PC-3 (cell line): ENCODE measurements around the gene COPS3. TPM values are rescaled to one million over a fixed set of nuclear protein-coding genes. Genes with fewer than 3 reads are reported as not detected.

Experiments used
- ATAC-seq: fragments of 200-7000 bp; cut with Tn5 transposase; 2 replicates; pipeline ENCODE4 v1.9.1; 2020; ENCODE audit warnings: mild to moderate bottlenecking, moderate library complexity
- BruUV-seq: library from RNA; stranded (reverse); fragments of 400-500 nt; replicated peaks from 2 replicates; lab custom pipeline; 2021; lab: Mats Ljungman, UMichigan
- CTCF ChIA-PET: fragments of 300-600 bp; sonication (Branson Sonifier 250); formaldehyde crosslinking; loops from one replicate; lab custom pipeline; 2022; ENCODE audit warnings: antibody characterized with exemption; lab: Charles Lee
- POLR2A ChIA-PET: fragments of 300-600 bp; sonication (Branson Sonifier 250); formaldehyde crosslinking; loops from one replicate; lab custom pipeline; 2022; ENCODE audit warnings: antibody characterized with exemption; ENCODE audit not compliant: unreplicated experiment; lab: Charles Lee
- DNase-seq: peaks from one replicate; pipeline ENCODE4 v3.0.0-alpha.2; 2015
- H2AFZ ChIP-seq: fragments of 300-600 bp; sonication (generic); 2 replicates; pipeline ENCODE4 v1.6.0; 2016; ENCODE audit warnings: antibody characterized with exemption, low read length
- H3F3A ChIP-seq: fragments of 300-600 bp; sonication (generic); one replicate; pipeline ENCODE4 v1.6.0; 2017; ENCODE audit warnings: antibody characterized with exemption, low read length, control low read depth, mild to moderate bottlenecking; ENCODE audit not compliant: unreplicated experiment
- H3K27ac ChIP-seq: fragments of 300-600 bp; sonication (generic); 2 replicates; pipeline ENCODE4 v1.5.1; 2016; ENCODE audit warnings: mild to moderate bottlenecking, low read length
- H3K27me3 ChIP-seq: fragments of 300-600 bp; sonication (generic); 2 replicates; pipeline ENCODE4 v1.6.1; 2016; ENCODE audit warnings: low read length, mixed read lengths
- H3K36me3 ChIP-seq: fragments of 300-600 bp; sonication (generic); 2 replicates; pipeline ENCODE4 v1.6.1; 2016; ENCODE audit warnings: low read depth, mixed run types, low read length, mixed read lengths
- H3K4me1 ChIP-seq: fragments of 300-600 bp; sonication (generic); 2 replicates; pipeline ENCODE4 v1.5.1; 2016; ENCODE audit warnings: low read length; ENCODE audit not compliant: insufficient read depth
- H3K4me2 ChIP-seq: fragments of 300-600 bp; sonication (generic); 2 replicates; pipeline ENCODE4 v1.6.0; 2016; ENCODE audit warnings: low read length
- H3K4me3 ChIP-seq: fragments of 300-600 bp; sonication (generic); 2 replicates; pipeline ENCODE4 v1.5.1; 2016; ENCODE audit warnings: mild to moderate bottlenecking, low read length, mixed read lengths
- H3K79me2 ChIP-seq: fragments of 300-600 bp; sonication (generic); 2 replicates; pipeline ENCODE4 v1.6.1; 2017; ENCODE audit warnings: low read length, mixed read lengths
- H3K9ac ChIP-seq: fragments of 300-600 bp; sonication (generic); 2 replicates; pipeline ENCODE4 v1.6.0; 2016; ENCODE audit warnings: mild to moderate bottlenecking, low read length
- H3K9me2 ChIP-seq: fragments of 300-600 bp; sonication (generic); replicated peaks from 2 replicates; pipeline ENCODE4 v1.6.1; 2016; ENCODE audit warnings: mixed run types, low read length, mixed read lengths
- H3K9me3 ChIP-seq: fragments of 300-600 bp; sonication (generic); 2 replicates; pipeline ENCODE4 v1.6.1; 2016; ENCODE audit warnings: low read length, mixed read lengths
- H4K20me1 ChIP-seq: fragments of 300-600 bp; sonication (generic); 2 replicates; pipeline ENCODE4 v1.6.1; 2016; ENCODE audit warnings: low read length, mixed read lengths
- CTCF ChIP-seq: fragments of 300-600 bp; sonication (generic); conservative IDR thresholded peaks from 2 replicates; pipeline ENCODE4 v1.5.1; 2017; ENCODE audit warnings: antibody characterized with exemption, low read depth, mild to moderate bottlenecking, low read length
- EZH2 ChIP-seq: fragments of 300-600 bp; sonication (generic); IDR thresholded peaks from one replicate; pipeline ENCODE4 v1.6.1; 2017; ENCODE audit warnings: antibody characterized with exemption, mild to moderate bottlenecking, low read length; ENCODE audit not compliant: unreplicated experiment
- EZH2phosphoT487 ChIP-seq: fragments of 300-600 bp; sonication (generic); IDR thresholded peaks from 2 replicates; pipeline ENCODE4 v1.6.1; 2018; ENCODE audit warnings: mild to moderate bottlenecking, antibody characterized with exemption, low read length, borderline replicate concordance
- intact Hi-C: fragments of 100-400 bp; cut with micrococcal nuclease; formaldehyde crosslinking; loops from 2 replicates; pipeline ENCODE4 v1.9.0; 2023
- total RNA-seq: library from RNA; depleted of rRNA; stranded (reverse); fragments of >200 nt; gene quantifications from 2 replicates; pipeline ENCODE4 v1.2.3, GENCODE V29; 2014

Gene COPS3
- total RNA-seq, 1 experiment from 2014 or later = 205 TPM

- Histone ChIP-seq H3K4me3 (no peak overlapping the region), H3K36me3 (no peaks in the 10 kb centered on the region), H2AFZ (no peak overlapping the region), H3K4me1 (no peaks in the 10 kb centered on the region), H4K20me1 (no peaks in the 10 kb centered on the region), H3K9me3 (no peaks in the 10 kb centered on the region), H3K79me2 (no peaks in the 10 kb centered on the region), H3K9me2 (no peaks in the 10 kb centered on the region), H3K9ac (no peak overlapping the region), H3F3A (no peaks in the 10 kb centered on the region), H3K4me2 (no peak overlapping the region), H3K27me3 (no peaks in the 10 kb centered on the region), H3K27ac (no peak overlapping the region)
- no TSS peak for BruUV-seq
- CTCF ChIA-PET = no interaction called here
- intact Hi-C loops = no loop called here
- POLR2A ChIA-PET = no interaction called here
- TF ChIP-seq EZH2 = no peak
- no peak for TF ChIP-seq CTCF
- no peak for TF ChIP-seq EZH2phosphoT487
- DNase-seq (no peak), ATAC-seq (no peak)
These were observed 41.8 kb upstream of the COPS3 start for GRCh38 chr17:17322516-17323510.

GRCh38 chr17:17321356-17322025, 40.4 kb upstream of the COPS3 start:
- Histone ChIP-seq H3K4me1 (no peaks in the 10 kb centered on the region), H3K79me2 (no peaks in the 10 kb centered on the region), H3F3A (no peaks in the 10 kb centered on the region), H3K9ac (no peak overlapping the region), H3K4me3 (no peak overlapping the region), H4K20me1 (no peaks in the 10 kb centered on the region), H3K27ac (no peak overlapping the region), H3K9me3 (no peaks in the 10 kb centered on the region), H3K27me3 (no peaks in the 10 kb centered on the region), H3K9me2 (no peaks in the 10 kb centered on the region), H3K4me2 (no peak overlapping the region), H3K36me3 (no peaks in the 10 kb centered on the region), H2AFZ (no peak overlapping the region)
- POLR2A ChIA-PET = no interaction called here
- ATAC-seq = no peak
- no peak for TF ChIP-seq EZH2
- no peak for TF ChIP-seq EZH2phosphoT487
- no peak for TF ChIP-seq CTCF
- DNase-seq = no peak
- BruUV-seq = no TSS peak
- CTCF ChIA-PET = no interaction called here
- intact Hi-C loops = no loop called here
